Measurements from ENCODE around the gene NCK1. TPM values are rescaled to one million over a fixed set of nuclear protein-coding genes. Genes with fewer than 3 reads are reported as not detected.
A peak's percentile ranks its signal among the peaks of the same experiment; 100 is the strongest.

Gene NCK1
- total RNA-seq, 1 experiment from 2014 or later: 42.9 TPM

DNA sequence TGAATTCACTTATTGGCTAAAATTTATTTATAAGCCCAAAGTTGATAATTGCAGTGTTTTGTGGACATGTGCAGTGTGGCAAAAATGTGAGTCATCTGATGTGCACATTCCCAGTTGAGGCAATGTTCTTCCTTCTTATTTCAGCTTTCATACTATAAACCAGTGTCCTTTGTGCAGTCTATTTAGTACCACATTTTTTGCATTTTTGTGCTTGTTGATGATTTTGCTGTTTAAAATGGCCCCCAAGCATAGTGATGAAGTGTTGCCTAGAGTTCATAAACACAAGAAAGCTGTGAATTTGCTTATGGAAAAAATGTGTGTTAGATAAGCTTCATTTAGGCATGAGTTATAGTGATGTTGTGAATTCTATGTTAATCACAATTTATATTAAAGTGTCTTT, 76.3 kb downstream of the NCK1 start:
- peaks cover 4% of the 10 kb centered on the region for H3K36me3 ChIP-seq
- no peaks in the 10 kb centered on the region for H3K9me3 ChIP-seq (replicated peaks)
- no peaks in the 10 kb centered on the region for H3K27me3 ChIP-seq
- no peak overlapping the region for H3K4me3 ChIP-seq
- no peak for DNase-seq
- H3K4me1 ChIP-seq: no peaks in the 10 kb centered on the region
- H3K27ac ChIP-seq: no peak overlapping the region

DNA sequence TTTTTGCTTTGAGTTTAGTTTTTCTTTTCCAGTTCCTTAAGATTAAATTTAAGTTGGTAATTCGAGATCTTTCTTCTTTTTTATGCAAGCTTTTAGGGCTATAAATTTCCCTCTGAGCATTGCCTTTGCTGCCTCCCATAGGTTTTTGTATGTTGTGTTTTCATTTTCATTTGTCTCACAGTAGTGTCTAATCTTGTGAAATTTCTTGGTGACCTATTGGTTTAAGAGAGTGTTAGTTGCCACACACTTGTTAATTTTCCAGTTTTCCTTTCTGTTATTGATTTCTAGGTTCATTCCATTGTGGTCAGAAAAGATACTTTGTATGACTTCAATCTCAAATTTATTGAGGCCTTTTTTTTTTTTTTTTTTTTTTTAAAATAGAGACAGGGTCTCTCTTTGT, 77.5 kb downstream of the NCK1 start:
- H3K9me3 ChIP-seq (replicated peaks): no peaks in the 10 kb centered on the region
- no peak overlapping the region for H3K27ac ChIP-seq
- no peak for DNase-seq
- peaks cover 4% of the 10 kb centered on the region for H3K36me3 ChIP-seq
- no peaks in the 10 kb centered on the region for H3K27me3 ChIP-seq
- H3K4me3 ChIP-seq: no peak overlapping the region
- no peaks in the 10 kb centered on the region for H3K4me1 ChIP-seq

DNA sequence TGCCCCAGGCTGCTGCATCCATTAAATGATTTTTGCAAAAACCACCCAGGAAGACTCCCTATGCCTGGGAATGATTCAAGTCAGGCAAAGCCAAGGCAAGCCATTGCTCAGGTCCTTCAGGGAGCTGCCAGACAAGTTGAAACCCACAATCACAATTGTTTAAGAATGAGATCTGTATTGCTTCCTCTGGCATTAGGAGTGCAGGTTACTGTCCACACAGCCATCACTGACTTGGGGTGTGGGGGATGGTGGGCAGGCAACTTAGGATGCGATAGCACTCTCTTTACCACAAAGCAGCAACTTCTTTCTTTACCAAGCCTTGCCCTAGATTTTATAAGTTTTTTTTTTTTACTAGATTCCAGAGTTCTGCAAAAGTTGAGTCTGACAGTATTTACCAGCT, 80.8 kb downstream of the NCK1 start:
- H3K4me1 ChIP-seq: no peaks in the 10 kb centered on the region
- H3K27me3 ChIP-seq: no peaks in the 10 kb centered on the region
- no peak for DNase-seq
- no peaks in the 10 kb centered on the region for H3K9me3 ChIP-seq (replicated peaks)
- H3K27ac ChIP-seq: no peak overlapping the region
- no peak overlapping the region for H3K4me3 ChIP-seq
- H3K36me3 ChIP-seq: peaks cover 20% of the 10 kb centered on the region

DNA sequence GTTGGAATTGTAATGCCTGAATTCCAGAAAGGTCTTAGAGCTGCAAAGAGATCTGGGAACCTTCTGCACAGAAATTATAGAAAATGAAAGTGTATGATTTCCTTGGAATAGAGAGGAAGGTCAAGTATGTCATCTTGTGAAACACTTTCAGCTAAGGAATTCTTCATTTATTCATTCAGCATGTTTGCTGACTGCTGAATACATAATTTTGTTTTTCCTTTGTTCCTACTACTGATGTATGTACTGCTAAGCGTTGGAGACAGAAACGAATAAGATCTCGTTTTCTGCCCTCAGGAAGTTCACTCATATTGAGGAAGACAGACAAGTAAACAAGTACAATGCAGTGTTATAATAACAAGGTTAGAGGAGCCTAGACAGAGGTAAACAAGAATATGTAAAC, 81.4 kb downstream of the NCK1 start:
- Histone ChIP-seq H3K36me3 (peaks cover 20% of the 10 kb centered on the region), H3K4me3 (no peak overlapping the region), H3K27me3 (no peaks in the 10 kb centered on the region), H3K4me1 (no peaks in the 10 kb centered on the region), H3K9me3 (replicated peaks) (no peaks in the 10 kb centered on the region), H3K27ac (no peak overlapping the region)
- DNase-seq: no peak

DNA sequence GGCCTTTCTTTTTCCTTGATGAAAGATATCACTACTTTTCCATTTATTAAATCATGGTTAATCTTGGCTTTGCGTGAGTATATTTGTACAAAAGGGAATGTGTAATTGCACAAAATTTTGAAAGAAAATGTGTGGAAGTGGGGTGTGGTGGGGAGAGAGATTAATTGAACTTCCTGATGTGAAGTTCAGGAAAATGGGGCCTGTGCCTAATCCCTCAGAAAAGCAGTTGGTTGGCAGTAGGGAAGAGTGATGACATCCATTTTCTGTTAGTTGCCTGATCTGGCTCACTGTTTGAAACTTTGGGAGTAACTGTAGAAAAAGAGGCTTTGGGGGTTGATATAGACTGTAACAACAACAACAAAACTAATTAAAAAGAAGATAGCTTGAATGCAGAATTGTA, 85.0 kb downstream of the NCK1 start:
- Histone ChIP-seq H3K4me1 (no peaks in the 10 kb centered on the region), H3K27me3 (no peaks in the 10 kb centered on the region), H3K9me3 (replicated peaks) (no peaks in the 10 kb centered on the region), H3K27ac (no peak overlapping the region), H3K36me3 (peaks cover 16% of the 10 kb centered on the region), H3K4me3 (no peak overlapping the region)
- no peak for DNase-seq

DNA sequence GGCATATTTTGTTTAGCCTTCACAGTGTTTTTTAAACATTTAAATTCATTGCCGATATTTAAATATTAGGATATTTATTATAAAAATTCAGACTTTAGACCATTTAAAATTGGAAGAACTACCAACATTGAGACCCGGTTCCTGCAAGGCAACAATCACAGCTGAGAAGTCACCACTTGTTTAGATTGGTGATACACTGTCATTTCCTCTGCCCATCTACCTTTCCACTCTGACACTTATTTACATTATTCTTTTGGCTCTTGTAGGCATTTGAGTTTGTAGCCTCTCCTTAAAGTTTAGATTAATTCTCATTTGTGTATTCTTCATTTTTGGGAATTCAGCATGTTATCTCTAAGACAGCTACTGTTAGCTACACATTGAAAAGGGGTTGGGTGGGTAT, 85.5 kb downstream of the NCK1 start:
- DNase-seq: no peak
- no peak overlapping the region for H3K4me3 ChIP-seq
- H3K27me3 ChIP-seq: no peaks in the 10 kb centered on the region
- H3K36me3 ChIP-seq: peaks cover 16% of the 10 kb centered on the region
- no peaks in the 10 kb centered on the region for H3K4me1 ChIP-seq
- H3K9me3 ChIP-seq (replicated peaks): no peaks in the 10 kb centered on the region
- no peak overlapping the region for H3K27ac ChIP-seq

DNA sequence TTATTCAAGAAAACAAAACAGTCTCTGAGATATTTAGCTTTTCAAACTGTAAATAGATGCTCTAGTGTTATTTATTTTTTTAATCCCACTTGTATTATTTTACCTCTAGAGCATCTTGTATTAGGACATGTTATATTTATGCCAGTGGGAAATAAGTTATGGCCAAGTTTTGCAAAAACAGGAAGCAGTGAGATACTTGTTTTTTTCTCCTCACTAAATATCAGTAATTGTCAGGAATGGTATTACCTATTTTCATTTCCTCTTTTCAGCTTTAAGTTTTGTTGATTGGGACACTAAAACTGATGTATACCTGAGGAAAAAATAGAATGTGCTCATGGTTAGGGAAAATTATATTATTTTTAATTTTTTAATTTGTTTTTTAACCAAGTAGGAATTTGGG, 87.1 kb downstream of the NCK1 start:
- DNase-seq: no peak
- Histone ChIP-seq H3K27ac (no peak overlapping the region), H3K27me3 (no peaks in the 10 kb centered on the region)

DNA sequence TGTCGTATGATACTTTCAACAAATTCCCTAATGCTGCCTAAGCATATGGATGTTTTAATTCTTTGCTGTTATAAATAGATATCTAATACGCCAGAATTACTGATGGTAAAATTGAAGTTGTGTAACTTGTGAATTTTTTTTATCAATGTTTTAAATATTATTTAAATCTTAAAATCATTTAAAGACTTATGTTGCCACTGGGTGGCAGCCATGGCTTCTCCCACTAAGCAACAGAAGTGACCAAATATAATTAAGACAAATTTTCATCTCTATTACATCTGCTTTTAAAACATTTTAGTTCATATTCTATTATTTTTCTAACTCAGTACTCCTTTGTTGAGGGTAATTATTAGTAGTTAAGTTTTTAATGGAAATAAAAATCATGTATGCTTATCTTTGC, 87.7 kb downstream of the NCK1 start:
- H3K27ac ChIP-seq: no peak overlapping the region
- H3K4me1 ChIP-seq: peaks cover 6% of the 10 kb centered on the region
- no peaks in the 10 kb centered on the region for H3K27me3 ChIP-seq
- H3K4me3 ChIP-seq: no peak overlapping the region
- H3K36me3 ChIP-seq: peaks cover 16% of the 10 kb centered on the region
- no peaks in the 10 kb centered on the region for H3K9me3 ChIP-seq (replicated peaks)
- no peak for DNase-seq

More for the DNA sequence above, 87.1 kb downstream of the NCK1 start:
- H3K4me3 ChIP-seq: no peak overlapping the region
- H3K36me3 ChIP-seq: peaks cover 16% of the 10 kb centered on the region
- peaks cover under 1% of the 10 kb centered on the region for H3K4me1 ChIP-seq
- H3K9me3 ChIP-seq (replicated peaks): no peaks in the 10 kb centered on the region

DNA sequence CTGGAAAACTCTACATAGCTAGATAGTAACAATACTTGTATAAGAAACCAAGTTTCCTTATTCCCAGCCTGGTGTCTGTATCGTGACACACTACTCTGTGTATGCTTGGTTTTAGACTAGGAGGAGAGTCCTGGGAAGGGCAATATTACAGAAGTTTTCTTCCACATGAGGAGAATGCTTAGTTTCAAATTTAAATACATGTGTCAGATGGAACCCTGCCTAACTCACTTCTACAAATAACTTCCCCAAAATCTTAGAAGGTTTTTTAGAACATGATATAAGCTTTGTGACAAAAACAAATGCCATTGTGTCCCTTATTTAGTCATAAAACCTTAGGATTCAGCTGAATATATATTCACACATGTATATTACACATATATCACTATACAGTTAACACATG, 88.6 kb downstream of the NCK1 start:
- Histone ChIP-seq H3K27me3 (no peaks in the 10 kb centered on the region), H3K36me3 (peaks cover 11% of the 10 kb centered on the region), H3K4me1 (peaks cover 15% of the 10 kb centered on the region), H3K9me3 (replicated peaks) (no peaks in the 10 kb centered on the region), H3K27ac (no peak overlapping the region), H3K4me3 (no peak overlapping the region)
- DNase-seq: no peak

DNA sequence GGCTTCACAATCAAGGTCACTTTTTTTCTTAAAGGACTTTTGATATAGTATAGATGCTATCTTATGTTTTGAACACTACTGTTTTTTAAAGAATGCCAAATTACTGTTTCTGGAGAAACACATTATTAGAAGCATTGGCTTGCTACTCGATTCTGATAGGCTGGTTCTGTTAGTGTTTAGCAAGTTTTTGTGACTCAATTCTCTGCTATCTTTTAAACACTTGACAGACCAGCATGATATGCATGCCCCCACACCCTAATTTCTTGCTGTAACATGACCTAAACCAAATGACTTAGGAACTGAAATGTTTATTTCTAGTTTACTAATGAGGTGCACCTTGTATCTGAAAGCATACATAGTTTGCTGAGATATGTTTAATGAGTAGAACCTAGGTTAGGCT, 90.3 kb downstream of the NCK1 start:
- Histone ChIP-seq H3K9me3 (replicated peaks) (no peaks in the 10 kb centered on the region), H3K27ac (no peak overlapping the region), H3K4me3 (no peak overlapping the region), H3K27me3 (no peaks in the 10 kb centered on the region), H3K4me1 (peaks cover 23% of the 10 kb centered on the region), H3K36me3 (no peaks in the 10 kb centered on the region; the same call in 1 of the 2 replicates)
- no peak for DNase-seq

DNA sequence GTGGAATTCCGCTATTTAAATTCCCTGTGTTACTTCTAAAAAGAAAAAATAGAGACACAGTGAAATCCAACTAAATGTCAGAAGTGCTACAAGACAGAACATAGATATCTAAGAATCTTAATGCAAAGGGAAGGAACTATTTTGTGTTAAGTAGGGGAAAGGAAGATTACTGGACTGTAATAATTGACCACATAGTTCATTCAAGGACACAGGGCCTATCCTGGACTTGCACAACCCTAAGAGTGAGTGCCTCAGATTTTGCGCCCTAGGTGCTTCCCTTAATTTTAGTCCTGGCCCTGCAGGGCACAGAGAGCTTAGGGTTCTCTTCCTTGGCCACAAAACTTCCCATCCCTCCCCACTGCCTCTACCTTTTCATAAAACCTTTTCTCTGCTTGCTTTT, 92.2 kb downstream of the NCK1 start:
- Histone ChIP-seq H3K4me1 (peaks cover 23% of the 10 kb centered on the region), H3K4me3 (no peak overlapping the region), H3K27me3 (no peaks in the 10 kb centered on the region), H3K9me3 (replicated peaks) (no peaks in the 10 kb centered on the region), H3K36me3 (no peaks in the 10 kb centered on the region; the same call in 1 of the 2 replicates), H3K27ac (no peak overlapping the region)
- DNase-seq: no peak

DNA sequence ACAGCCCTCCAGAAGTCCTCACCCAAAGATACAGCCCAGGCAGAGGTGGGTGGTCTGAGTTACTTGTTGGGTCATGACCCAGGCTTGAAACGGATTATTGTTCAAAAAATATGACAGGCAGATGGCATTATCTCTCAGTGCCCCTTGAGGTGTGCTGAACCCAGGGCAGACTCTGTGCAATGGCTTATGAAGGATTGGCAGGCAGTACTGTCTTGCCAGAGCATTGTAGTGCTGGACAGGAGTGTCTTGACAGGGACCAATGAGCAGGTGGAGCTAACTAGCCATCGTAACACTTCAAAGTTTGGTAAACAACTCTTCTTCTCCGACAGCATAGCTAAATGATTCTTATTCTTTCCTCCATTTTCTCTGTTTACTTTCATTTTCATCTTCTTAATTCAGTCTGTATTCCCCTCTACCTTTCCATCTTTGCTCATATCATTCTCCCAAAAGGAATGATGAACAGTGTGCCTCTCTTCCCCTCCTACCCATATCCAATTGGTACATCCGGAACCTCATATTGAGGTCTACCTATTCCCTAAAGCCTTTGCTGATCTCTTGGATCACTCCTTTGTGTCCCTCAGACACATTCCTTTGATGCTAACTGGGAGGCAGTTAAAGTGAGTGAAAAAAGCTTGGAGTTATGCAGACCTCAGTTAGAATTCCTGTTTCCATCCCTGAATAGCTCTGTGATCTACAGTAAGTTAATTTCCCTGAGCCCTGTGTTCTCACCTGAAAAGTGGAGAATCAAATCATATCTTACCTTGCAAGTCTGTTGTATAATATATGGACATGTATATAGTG, 93.2 kb downstream of the NCK1 start:
- peak; percentile 31 to 34 for DNase-seq
- Histone ChIP-seq H3K4me1 (peaks cover 23% of the 10 kb centered on the region), H3K4me3 (no peak overlapping the region), H3K36me3 (no peaks in the 10 kb centered on the region; the same call in none of the 2 replicates), H3K27me3 (no peaks in the 10 kb centered on the region), H3K9me3 (replicated peaks) (no peaks in the 10 kb centered on the region), H3K27ac (no peak overlapping the region; the same call in 1 of the 2 replicates)

DNA sequence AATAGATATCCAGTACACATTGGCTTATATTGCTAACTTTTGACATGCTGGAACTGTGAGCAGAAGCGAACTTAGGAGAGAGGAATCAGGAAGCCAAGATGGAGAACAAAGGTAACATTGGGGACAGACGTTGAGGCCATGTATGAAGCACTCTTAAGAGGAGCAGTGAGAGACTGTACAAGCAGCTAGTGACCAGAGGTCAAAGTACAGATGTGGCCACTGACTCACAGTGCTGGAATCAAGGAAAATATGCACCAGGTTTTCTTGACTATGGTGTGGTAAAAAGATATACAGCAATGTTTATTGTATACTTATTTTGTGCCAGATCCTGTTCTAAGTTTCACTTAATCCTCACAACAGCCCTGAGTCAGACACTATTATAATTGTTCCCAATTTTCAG, 93.8 kb downstream of the NCK1 start:
- peaks cover 23% of the 10 kb centered on the region for H3K4me1 ChIP-seq
- no peaks in the 10 kb centered on the region; the same call in none of the 2 replicates for H3K36me3 ChIP-seq
- H3K4me3 ChIP-seq: no peak overlapping the region
- H3K9me3 ChIP-seq (replicated peaks): no peaks in the 10 kb centered on the region
- no peak overlapping the region for H3K27ac ChIP-seq
- no peaks in the 10 kb centered on the region for H3K27me3 ChIP-seq
- DNase-seq: no peak

DNA sequence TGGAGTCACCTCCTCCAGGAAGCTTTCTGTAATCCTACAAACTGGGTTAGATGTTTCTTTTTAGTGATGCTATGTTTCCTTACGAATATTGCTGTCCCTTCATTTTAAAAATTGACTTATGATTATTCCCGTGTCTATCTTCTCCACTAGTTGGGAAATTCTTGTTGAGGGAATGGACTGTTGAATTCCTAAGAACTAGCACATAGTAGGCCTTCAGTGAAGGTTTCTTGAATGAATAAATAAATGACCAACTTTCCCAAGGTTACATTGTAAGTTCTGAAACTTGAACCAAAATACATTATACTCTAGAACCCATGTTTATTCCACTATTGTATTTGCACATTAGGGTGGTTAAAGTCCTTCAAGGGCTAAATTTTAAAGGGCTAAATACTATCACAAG, 95.0 kb downstream of the NCK1 start:
- no peak overlapping the region for H3K27ac ChIP-seq
- H3K27me3 ChIP-seq: no peaks in the 10 kb centered on the region
- no peaks in the 10 kb centered on the region for H3K9me3 ChIP-seq (replicated peaks)
- DNase-seq: no peak
- H3K36me3 ChIP-seq: no peaks in the 10 kb centered on the region; the same call in 1 of the 2 replicates
- no peak overlapping the region for H3K4me3 ChIP-seq
- H3K4me1 ChIP-seq: peaks cover 23% of the 10 kb centered on the region

DNA sequence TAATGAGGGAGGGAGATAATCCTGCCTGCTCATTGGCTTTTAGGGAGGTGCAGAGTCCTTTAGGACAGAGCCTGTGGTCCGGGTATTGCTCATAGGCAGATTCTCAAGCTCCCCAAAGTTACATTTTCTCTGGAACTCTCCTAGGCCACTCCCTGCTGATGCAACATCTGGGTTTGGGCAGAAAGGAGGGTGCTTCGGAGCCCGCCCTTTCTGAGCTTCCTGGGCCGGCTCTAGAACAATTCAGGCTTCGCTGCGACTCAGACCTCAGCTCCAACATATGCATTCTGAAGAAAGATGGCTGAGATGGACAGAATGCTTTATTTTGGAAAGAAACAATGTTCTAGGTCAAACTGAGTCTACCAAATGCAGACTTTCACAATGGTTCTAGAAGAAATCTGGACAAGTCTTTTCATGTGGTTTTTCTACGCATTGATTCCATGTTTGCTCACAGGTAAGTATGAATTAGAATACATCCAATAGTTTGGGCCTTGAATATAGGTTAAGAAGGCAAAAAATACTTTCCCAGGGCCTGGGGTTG, 95.8 kb downstream of the NCK1 start, which contains the start of gene IL20RB:
Gene IL20RB (plus strand): TSS at position 233 of the 538 bp plus-strand sequence. CDS start 131 bp downstream, at position 364.
- peaks cover 23% of the 10 kb centered on the region for H3K4me1 ChIP-seq
- no peak within 1 kb of the TSS for H3K4me3 ChIP-seq
- no peaks in the 10 kb centered on the region for H3K9me3 ChIP-seq (replicated peaks)
- no peak for DNase-seq
- no peaks in the 10 kb centered on the region; the same call in 1 of the 2 replicates for H3K36me3 ChIP-seq
- no peak within 1 kb of the TSS for H3K27ac ChIP-seq
- no peaks in the 10 kb centered on the region for H3K27me3 ChIP-seq

Measured in SJCRH30 (cell line).